ENCODE results near the gene MTARC1. TPM values are rescaled to one million over a fixed set of nuclear protein-coding genes. Genes with fewer than 3 reads are reported as not detected.

Gene MTARC1
- total RNA-seq, 1 donor from 2014 or later = 9.4 TPM

- DNase-seq = no peak
These were observed 21.0 kb downstream of the MTARC1 start for GRCh38 chr1:220807726-220808125.

GRCh38 chr1:220808345-220809186 lies 21.9 kb downstream of the MTARC1 start:
- DNase-seq = no peak

GRCh38 chr1:220809187-220809550 lies 22.5 kb downstream of the MTARC1 start:
- DNase-seq = no peak

- no peak for DNase-seq
These were observed 23.0 kb downstream of the MTARC1 start for GRCh38 chr1:220809704-220810103.

GRCh38 chr1:220810179-220810653 lies 23.5 kb downstream of the MTARC1 start:
- peak; percentile 24 for DNase-seq

- no peak for DNase-seq
These were observed 24.2 kb downstream of the MTARC1 start for GRCh38 chr1:220810963-220811362.

- no peak for DNase-seq
These were observed 25.0 kb downstream of the MTARC1 start for GRCh38 chr1:220811695-220812094.

- DNase-seq = no peak
These were observed 25.6 kb downstream of the MTARC1 start for GRCh38 chr1:220812308-220812707.

GRCh38 chr1:220813013-220813412 lies 26.3 kb downstream of the MTARC1 start:
- DNase-seq = no peak

- DNase-seq = no peak
These were observed 28.7 kb downstream of the MTARC1 start for GRCh38 chr1:220815409-220815808.

- DNase-seq = no peak
These were observed 31.2 kb downstream of the MTARC1 start for GRCh38 chr1:220817907-220818306.

- no peak for DNase-seq
These were observed 31.9 kb downstream of the MTARC1 start for GRCh38 chr1:220818421-220819173.

GRCh38 chr1:220819467-220820026 lies 32.8 kb downstream of the MTARC1 start:
- DNase-seq = no peak

GRCh38 chr1:220824031-220824989 lies 37.6 kb downstream of the MTARC1 start:
- no peak for DNase-seq

GRCh38 chr1:220825819-220826551 lies 39.3 kb downstream of the MTARC1 start:
- no peak for DNase-seq

- DNase-seq = no peak
These were observed 40.0 kb downstream of the MTARC1 start for GRCh38 chr1:220826729-220827128.

GRCh38 chr1:220827445-220828178 lies 40.9 kb downstream of the MTARC1 start:
- no peak for DNase-seq

GRCh38 chr1:220828179-220828490 lies 41.4 kb downstream of the MTARC1 start:
- DNase-seq = no peak

GRCh38 chr1:220828950-220829586 lies 42.4 kb downstream of the MTARC1 start:
- DNase-seq = no peak

GRCh38 chr1:220833436-220833835 lies 46.7 kb downstream of the MTARC1 start:
- DNase-seq = no peak
